GM21529 (cell line): ENCODE results near the gene MAN1A1.

Experiments used
- ATAC-seq: cut with Tn5 transposase; IDR thresholded peaks from one replicate; pipeline ENCODE4 v1.9.1; 2021; ENCODE audit not compliant: unreplicated experiment

The MAN1A1 gene

GRCh38 chr6:119204719-119205118 lies 144.8 kb downstream of the MAN1A1 start:
- ATAC-seq = no peak

GRCh38 chr6:119201480-119201879 lies 148.1 kb downstream of the MAN1A1 start:
- no peak for ATAC-seq

- no peak for ATAC-seq
These were observed 148.9 kb downstream of the MAN1A1 start for GRCh38 chr6:119200512-119201175.

- ATAC-seq = no peak
These were observed 152.3 kb downstream of the MAN1A1 start for GRCh38 chr6:119197271-119197670.

GRCh38 chr6:119196715-119197114 lies 152.8 kb downstream of the MAN1A1 start:
- ATAC-seq = no peak

- ATAC-seq = no peak
These were observed 153.7 kb downstream of the MAN1A1 start for GRCh38 chr6:119195848-119196247.

- no peak for ATAC-seq
These were observed 154.4 kb downstream of the MAN1A1 start for GRCh38 chr6:119195204-119195603.

GRCh38 chr6:119193707-119194106 lies 155.9 kb downstream of the MAN1A1 start:
- ATAC-seq = no peak

GRCh38 chr6:119192200-119192599 lies 157.4 kb downstream of the MAN1A1 start:
- ATAC-seq = no peak

- no peak for ATAC-seq
These were observed 159.4 kb downstream of the MAN1A1 start for GRCh38 chr6:119190176-119190575.

- ATAC-seq = no peak
These were observed 160.1 kb downstream of the MAN1A1 start for GRCh38 chr6:119189498-119189897.

GRCh38 chr6:119187596-119187995 lies 162.0 kb downstream of the MAN1A1 start:
- no peak for ATAC-seq

- ATAC-seq = no peak
These were observed 163.1 kb downstream of the MAN1A1 start for GRCh38 chr6:119186490-119186889.

- no peak for ATAC-seq
These were observed 165.4 kb downstream of the MAN1A1 start for GRCh38 chr6:119184008-119184648.

GRCh38 chr6:119183457-119183856 lies 166.1 kb downstream of the MAN1A1 start:
- ATAC-seq = no peak

- ATAC-seq = no peak
These were observed 166.7 kb downstream of the MAN1A1 start for GRCh38 chr6:119182875-119183274.

GRCh38 chr6:119182216-119182803 lies 167.3 kb downstream of the MAN1A1 start:
- ATAC-seq = no peak

- ATAC-seq = no peak
These were observed 168.5 kb downstream of the MAN1A1 start for GRCh38 chr6:119181046-119181445.

GRCh38 chr6:119179842-119180241 lies 169.7 kb downstream of the MAN1A1 start:
- ATAC-seq = no peak

- no peak for ATAC-seq
These were observed 170.5 kb downstream of the MAN1A1 start for GRCh38 chr6:119179062-119179461.

- ATAC-seq = no peak
These were observed 173.1 kb downstream of the MAN1A1 start for GRCh38 chr6:119176445-119176844.
